Measurements from ENCODE around the gene OR2T8. TPM values are rescaled to one million over a fixed set of nuclear protein-coding genes. Genes with fewer than 3 reads are reported as not detected.

The OR2T8 gene, protein sequence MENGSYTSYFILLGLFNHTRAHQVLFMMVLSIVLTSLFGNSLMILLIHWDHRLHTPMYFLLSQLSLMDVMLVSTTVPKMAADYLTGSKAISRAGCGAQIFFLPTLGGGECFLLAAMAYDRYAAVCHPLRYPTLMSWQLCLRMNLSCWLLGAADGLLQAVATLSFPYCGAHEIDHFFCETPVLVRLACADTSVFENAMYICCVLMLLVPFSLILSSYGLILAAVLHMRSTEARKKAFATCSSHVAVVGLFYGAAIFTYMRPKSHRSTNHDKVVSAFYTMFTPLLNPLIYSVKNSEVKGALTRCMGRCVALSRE
- not detected for polyA plus RNA-seq (2013, experiment 1 of 2)
- polyA plus RNA-seq (2013, experiment 2 of 2), result not detected

DNA sequence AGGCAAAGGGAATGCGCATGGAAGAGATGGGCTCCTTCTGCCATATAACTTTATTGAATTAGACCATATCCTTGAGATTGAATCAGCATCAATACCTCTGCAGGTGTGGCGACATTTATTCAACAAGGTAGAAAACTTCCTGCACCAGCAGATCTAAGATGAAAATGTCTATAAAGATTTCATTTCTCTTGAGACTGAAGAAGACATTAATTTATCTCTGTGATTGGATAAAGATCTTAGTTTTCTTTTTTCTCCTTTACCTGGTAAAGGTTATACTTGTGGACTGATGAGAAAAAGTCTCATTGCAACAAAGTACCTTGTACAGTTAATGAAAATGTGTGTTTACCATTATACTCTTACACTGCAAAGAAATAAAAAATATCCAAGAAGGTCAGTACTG lies at the start of gene OR2T8:
Gene OR2T8, plus strand, starts transcription at position 301 of the 400 bp plus-strand sequence. CDS start 766 bp downstream, outside the sequence.
- Histone ChIP-seq H3K36me3 (ENCODE audit: control insufficient read depth, insufficient read depth, low read length) (no peaks in the 10 kb centered on the region), H3K4me1 (ENCODE audit: control insufficient read depth, insufficient read depth, low read length, poor library complexity, severe bottlenecking) (no peaks in the 10 kb centered on the region), H3K27ac (ENCODE audit: low read depth, low read length, severe bottlenecking) (no peak within 1 kb of the TSS), H3K9me3 (ENCODE audit: control insufficient read depth, low read length) (peaks cover 30% of the 10 kb centered on the region), H3K4me3 (ENCODE audit: extremely low read depth, insufficient read depth, low read length, poor library complexity, severe bottlenecking) (no peak within 1 kb of the TSS)
- WGBS, 2 experiments (ENCODE audit: insufficient coverage in 2 of 2), result no CpG with 5 or more reads among the region's 2 CpGs

DNA sequence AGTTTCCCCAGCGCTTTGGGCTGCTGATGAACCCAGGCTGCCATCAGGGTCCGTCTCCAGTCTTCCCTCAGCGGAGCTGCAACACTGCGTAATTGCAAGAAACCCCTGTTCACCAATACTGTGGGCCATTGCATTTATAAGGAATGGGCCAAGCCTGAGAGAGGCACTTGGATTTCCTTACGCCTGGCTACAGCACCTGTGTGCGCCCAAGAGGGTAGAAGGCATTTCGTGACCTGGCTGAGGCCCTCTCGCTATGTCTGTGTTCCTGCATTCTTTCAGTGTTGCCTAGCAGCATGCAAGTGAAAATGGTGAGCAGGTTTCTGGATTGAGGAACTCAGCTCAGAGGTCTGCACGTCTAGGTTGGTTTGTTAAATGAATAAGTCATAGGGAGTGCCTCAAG lies 36.7 kb upstream of the OR2T8 start:
- H3K27ac ChIP-seq (ENCODE audit: low read depth, low read length, severe bottlenecking), result no peak overlapping the region
- WGBS, 2 experiments (ENCODE audit: insufficient coverage in 2 of 2), result 77 to 80% methylated on average over 6 to 7 of the region's 9 CpGs
- peaks cover 28% of the 10 kb centered on the region for H3K9me3 ChIP-seq (ENCODE audit: control insufficient read depth, low read length)
- H3K36me3 ChIP-seq (ENCODE audit: control insufficient read depth, insufficient read depth, low read length), result no peaks in the 10 kb centered on the region
- H3K4me1 ChIP-seq (ENCODE audit: control insufficient read depth, insufficient read depth, low read length, poor library complexity, severe bottlenecking), result no peaks in the 10 kb centered on the region
- no peak overlapping the region for H3K4me3 ChIP-seq (ENCODE audit: extremely low read depth, insufficient read depth, low read length, poor library complexity, severe bottlenecking)

DNA sequence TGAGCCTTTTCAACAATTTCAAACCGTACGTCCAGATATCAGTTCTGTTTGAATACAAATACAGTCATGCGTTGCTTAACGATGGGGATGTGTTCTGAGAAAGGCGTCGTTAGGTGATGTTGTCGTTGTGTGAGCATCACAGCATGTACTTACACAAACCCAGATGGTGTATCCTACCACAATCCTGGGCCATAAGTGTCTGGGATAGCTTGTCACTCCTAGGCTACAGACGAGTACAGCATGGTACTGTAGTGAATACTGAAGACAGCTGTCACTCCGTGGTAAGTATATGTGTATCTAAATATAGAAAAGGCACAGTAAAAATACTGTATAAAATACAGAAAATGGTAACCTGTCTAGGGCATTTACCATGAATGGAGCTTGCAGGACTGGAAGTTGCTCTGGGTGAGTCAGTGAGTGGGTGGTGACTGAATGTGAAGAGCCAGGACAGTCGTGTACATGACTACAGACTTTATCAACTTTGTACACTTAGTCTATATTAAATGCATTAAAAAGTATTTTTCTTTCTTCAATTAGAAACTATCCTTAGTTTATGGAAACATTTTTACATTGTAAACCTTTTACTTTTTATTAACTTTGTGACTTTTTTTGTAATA lies 35.1 kb upstream of the OR2T8 start:
- H3K36me3 ChIP-seq (ENCODE audit: control insufficient read depth, insufficient read depth, low read length), result no peaks in the 10 kb centered on the region
- peaks cover 22% of the 10 kb centered on the region for H3K9me3 ChIP-seq (ENCODE audit: control insufficient read depth, low read length)
- WGBS, 2 experiments (ENCODE audit: insufficient coverage in 2 of 2), result 83 to 91% methylated on average over 2 to 7 of the region's 10 CpGs

DNA sequence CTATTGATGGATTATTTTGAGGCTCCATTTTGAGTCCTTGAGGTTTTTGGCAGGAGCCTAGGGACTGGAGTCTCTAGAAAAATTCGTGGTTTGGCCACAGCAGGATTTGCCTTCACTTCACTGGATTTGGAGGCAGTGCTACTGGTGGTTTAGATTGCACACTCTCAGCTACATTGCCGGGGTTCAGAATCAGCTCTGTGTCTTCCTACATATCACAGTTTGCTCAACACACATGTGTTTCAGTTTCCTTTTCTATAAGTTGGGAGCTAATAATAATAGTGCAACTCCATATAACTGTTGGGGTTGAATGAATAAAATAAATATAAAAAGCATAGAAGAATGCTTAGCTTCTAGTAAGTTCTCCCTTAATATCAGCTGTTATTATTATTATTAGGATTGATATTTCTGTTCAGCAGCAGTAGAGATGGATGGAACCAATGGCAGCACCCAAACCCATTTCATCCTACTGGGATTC lies 24.9 kb upstream of the OR2T8 start, which contains the start of gene OR2W3:
Gene OR2W3, plus strand, starts transcription at position 425 of the 475 bp plus-strand sequence. Its CDS starts 0 bp downstream, at position 425.
- H3K27ac ChIP-seq (ENCODE audit: low read depth, low read length, severe bottlenecking), result no peak within 1 kb of the TSS
- H3K9me3 ChIP-seq (ENCODE audit: control insufficient read depth, low read length), result peaks cover 25% of the 10 kb centered on the region
- H3K36me3 ChIP-seq (ENCODE audit: control insufficient read depth, insufficient read depth, low read length), result no peaks in the 10 kb centered on the region
- no peak within 1 kb of the TSS for H3K4me3 ChIP-seq (ENCODE audit: extremely low read depth, insufficient read depth, low read length, poor library complexity, severe bottlenecking)
- WGBS, 2 experiments (ENCODE audit: insufficient coverage in 2 of 2), result no CpG with 5 or more reads among the region's 2 CpGs
- H3K4me1 ChIP-seq (ENCODE audit: control insufficient read depth, insufficient read depth, low read length, poor library complexity, severe bottlenecking), result no peaks in the 10 kb centered on the region

More for the DNA sequence above, 35.1 kb upstream of the OR2T8 start:
- no peak overlapping the region for H3K27ac ChIP-seq (ENCODE audit: low read depth, low read length, severe bottlenecking)
- H3K4me3 ChIP-seq (ENCODE audit: extremely low read depth, insufficient read depth, low read length, poor library complexity, severe bottlenecking), result no peak overlapping the region
- H3K4me1 ChIP-seq (ENCODE audit: control insufficient read depth, insufficient read depth, low read length, poor library complexity, severe bottlenecking), result no peaks in the 10 kb centered on the region

DNA sequence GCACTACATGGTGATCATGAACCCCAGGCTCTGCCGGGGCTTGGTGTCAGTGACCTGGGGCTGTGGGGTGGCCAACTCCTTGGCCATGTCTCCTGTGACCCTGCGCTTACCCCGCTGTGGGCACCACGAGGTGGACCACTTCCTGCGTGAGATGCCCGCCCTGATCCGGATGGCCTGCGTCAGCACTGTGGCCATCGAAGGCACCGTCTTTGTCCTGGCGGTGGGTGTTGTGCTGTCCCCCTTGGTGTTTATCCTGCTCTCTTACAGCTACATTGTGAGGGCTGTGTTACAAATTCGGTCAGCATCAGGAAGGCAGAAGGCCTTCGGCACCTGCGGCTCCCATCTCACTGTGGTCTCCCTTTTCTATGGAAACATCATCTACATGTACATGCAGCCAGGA lies 24.1 kb upstream of the OR2T8 start:
- Histone ChIP-seq H3K9me3 (ENCODE audit: control insufficient read depth, low read length) (peaks cover 25% of the 10 kb centered on the region), H3K36me3 (ENCODE audit: control insufficient read depth, insufficient read depth, low read length) (no peaks in the 10 kb centered on the region), H3K4me3 (ENCODE audit: extremely low read depth, insufficient read depth, low read length, poor library complexity, severe bottlenecking) (no peak overlapping the region), H3K4me1 (ENCODE audit: control insufficient read depth, insufficient read depth, low read length, poor library complexity, severe bottlenecking) (no peaks in the 10 kb centered on the region), H3K27ac (ENCODE audit: low read depth, low read length, severe bottlenecking) (no peak overlapping the region)
- WGBS, 2 experiments (ENCODE audit: insufficient coverage in 2 of 2), result 77 to 84% methylated on average over 12 of the region's 14 CpGs

DNA sequence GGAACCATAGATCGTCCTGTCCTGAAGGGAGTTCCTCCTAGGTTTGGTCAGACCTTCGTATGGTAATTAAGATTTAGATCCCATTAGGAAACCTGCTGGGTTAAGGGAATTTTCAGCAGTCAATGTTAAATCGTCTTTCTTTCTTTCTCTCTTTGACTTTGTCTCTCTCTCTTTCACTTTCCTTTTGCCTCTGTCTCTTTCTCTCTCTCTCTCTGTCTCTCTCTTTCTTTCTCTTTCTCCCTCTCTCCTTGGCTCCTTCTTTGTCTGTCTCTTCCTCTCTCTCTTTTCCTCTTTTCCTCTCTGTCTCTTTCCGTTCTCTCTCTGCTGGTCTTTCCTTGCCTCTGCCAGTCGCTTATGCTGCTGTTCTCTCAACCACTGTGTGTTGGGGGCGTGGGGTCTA lies 15.9 kb upstream of the OR2T8 start:
- H3K4me3 ChIP-seq (ENCODE audit: extremely low read depth, insufficient read depth, low read length, poor library complexity, severe bottlenecking), result no peak overlapping the region
- WGBS, 2 experiments (ENCODE audit: insufficient coverage in 2 of 2), result 43 to 50% methylated on average over 1 of the region's 6 CpGs
- H3K36me3 ChIP-seq (ENCODE audit: control insufficient read depth, insufficient read depth, low read length), result no peaks in the 10 kb centered on the region
- no peak overlapping the region for H3K27ac ChIP-seq (ENCODE audit: low read depth, low read length, severe bottlenecking)
- H3K9me3 ChIP-seq (ENCODE audit: control insufficient read depth, low read length), result peaks cover 24% of the 10 kb centered on the region
- H3K4me1 ChIP-seq (ENCODE audit: control insufficient read depth, insufficient read depth, low read length, poor library complexity, severe bottlenecking), result no peaks in the 10 kb centered on the region

DNA sequence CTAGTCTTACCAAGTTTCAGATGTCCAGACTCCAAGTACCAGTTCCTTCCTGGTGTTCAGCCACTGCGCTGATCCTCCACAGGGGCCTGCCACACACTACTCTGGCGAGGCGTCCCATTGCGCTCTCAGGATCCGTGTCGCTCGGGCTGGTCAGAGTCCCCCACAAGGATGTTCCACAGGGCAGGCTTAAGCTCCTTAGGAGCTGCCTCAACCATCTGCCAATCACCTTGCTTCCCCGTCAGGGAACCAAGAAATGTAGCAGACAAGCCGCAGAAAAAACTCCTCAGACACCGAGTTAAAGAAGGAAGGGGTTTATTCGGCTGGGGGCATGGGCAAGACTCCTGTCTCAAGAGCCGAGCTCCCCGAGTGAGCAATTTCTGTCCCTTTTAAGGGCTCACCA lies 14.9 kb upstream of the OR2T8 start:
- no peaks in the 10 kb centered on the region for H3K4me1 ChIP-seq (ENCODE audit: control insufficient read depth, insufficient read depth, low read length, poor library complexity, severe bottlenecking)
- H3K4me3 ChIP-seq (ENCODE audit: extremely low read depth, insufficient read depth, low read length, poor library complexity, severe bottlenecking), result no peak overlapping the region
- no peak overlapping the region for H3K27ac ChIP-seq (ENCODE audit: low read depth, low read length, severe bottlenecking)
- peaks cover 24% of the 10 kb centered on the region for H3K9me3 ChIP-seq (ENCODE audit: control insufficient read depth, low read length)
- no peaks in the 10 kb centered on the region for H3K36me3 ChIP-seq (ENCODE audit: control insufficient read depth, insufficient read depth, low read length)
- 88 to 92% methylated on average over 7 to 9 of the region's 13 CpGs for WGBS, 2 experiments (ENCODE audit: insufficient coverage in 2 of 2)

DNA sequence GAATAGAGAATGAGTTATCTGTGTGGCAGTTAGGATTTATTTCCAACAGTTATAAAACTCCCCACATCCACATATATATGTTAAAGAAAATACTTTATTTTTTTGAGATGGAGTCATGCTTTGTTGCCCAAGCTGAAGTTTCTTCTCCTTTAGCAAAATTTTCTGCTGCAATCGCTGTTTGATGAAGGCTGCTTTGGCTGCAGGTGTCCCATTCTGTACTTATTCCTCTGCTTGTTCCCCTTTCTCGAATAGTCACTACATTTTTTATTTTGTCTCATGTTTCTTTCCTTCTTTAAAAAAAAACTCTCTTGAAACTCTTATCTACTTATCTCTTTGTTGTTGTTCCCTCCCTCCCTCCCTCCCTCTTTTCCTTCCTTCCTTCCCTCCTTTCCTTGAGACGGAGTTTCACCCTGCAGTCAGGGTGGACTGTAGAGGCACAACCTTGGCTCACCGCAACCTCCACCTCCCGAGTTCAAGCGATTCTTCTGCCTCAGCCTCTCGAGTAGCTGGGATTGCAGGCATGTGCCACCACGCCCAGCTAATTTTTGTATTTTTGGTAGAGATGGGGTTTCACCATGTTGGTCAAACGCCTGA lies 14.0 kb upstream of the OR2T8 start:
- H3K4me1 ChIP-seq (ENCODE audit: control insufficient read depth, insufficient read depth, low read length, poor library complexity, severe bottlenecking), result no peaks in the 10 kb centered on the region
- H3K4me3 ChIP-seq (ENCODE audit: extremely low read depth, insufficient read depth, low read length, poor library complexity, severe bottlenecking), result no peak overlapping the region
- WGBS, 2 experiments (ENCODE audit: insufficient coverage in 2 of 2), result 68 to 78% methylated on average over 2 to 3 of the region's 9 CpGs
- no peaks in the 10 kb centered on the region for H3K36me3 ChIP-seq (ENCODE audit: control insufficient read depth, insufficient read depth, low read length)
- H3K27ac ChIP-seq (ENCODE audit: low read depth, low read length, severe bottlenecking), result no peak overlapping the region
- H3K9me3 ChIP-seq (ENCODE audit: control insufficient read depth, low read length), result peaks cover 32% of the 10 kb centered on the region

DNA sequence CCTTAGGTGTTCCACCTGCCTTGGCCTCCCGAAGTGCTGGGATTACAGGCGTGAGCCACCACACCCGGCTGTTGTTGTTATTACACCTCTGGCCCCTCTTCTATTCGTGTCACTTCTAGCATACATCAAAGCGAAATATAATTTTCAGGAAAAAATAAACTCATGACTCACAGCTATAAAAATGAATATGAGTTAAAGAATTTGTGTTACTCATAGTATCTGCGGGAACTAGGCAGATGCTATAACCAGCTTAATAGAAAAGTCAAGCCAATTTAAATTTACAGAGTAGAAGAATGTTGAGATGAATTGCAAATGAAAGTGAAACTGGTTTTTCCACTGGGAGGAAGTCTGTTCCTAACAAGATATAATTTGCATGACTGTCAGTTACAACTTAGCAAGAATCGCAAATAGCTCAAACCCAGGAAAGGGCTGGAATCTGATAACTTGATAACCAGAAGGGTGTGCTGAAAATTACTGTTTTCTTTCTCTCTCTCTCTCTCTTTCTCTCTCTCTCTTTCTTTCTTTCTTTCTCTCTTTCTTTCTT lies 13.5 kb upstream of the OR2T8 start:
- Histone ChIP-seq H3K4me3 (ENCODE audit: extremely low read depth, insufficient read depth, low read length, poor library complexity, severe bottlenecking) (no peak overlapping the region), H3K36me3 (ENCODE audit: control insufficient read depth, insufficient read depth, low read length) (no peaks in the 10 kb centered on the region), H3K4me1 (ENCODE audit: control insufficient read depth, insufficient read depth, low read length, poor library complexity, severe bottlenecking) (no peaks in the 10 kb centered on the region), H3K27ac (ENCODE audit: low read depth, low read length, severe bottlenecking) (no peak overlapping the region), H3K9me3 (ENCODE audit: control insufficient read depth, low read length) (peaks cover 34% of the 10 kb centered on the region)
- WGBS, 2 experiments (ENCODE audit: insufficient coverage in 2 of 2), result no CpG with 5 or more reads among the region's 7 CpGs

DNA sequence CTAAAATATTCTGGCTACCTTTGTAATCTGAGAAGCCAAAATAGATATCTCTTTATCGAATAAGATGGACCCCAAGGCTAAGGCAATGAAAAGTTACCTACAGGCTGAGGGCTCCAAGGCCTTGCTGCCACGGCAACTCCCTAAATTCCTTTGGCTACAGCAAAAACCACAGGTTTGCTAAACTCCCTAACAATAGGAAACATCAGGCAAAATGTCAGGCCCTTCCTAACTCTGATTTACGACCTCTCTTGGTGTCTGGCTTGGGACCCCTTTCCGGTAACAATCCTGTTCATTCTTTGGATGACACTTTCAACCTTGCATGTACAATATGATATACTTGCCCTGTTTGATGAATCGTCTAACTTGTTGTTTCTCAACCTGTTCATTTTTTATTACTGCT lies 11.3 kb upstream of the OR2T8 start:
- Histone ChIP-seq H3K4me3 (ENCODE audit: extremely low read depth, insufficient read depth, low read length, poor library complexity, severe bottlenecking) (no peak overlapping the region), H3K36me3 (ENCODE audit: control insufficient read depth, insufficient read depth, low read length) (no peaks in the 10 kb centered on the region), H3K9me3 (ENCODE audit: control insufficient read depth, low read length) (peaks cover 44% of the 10 kb centered on the region), H3K27ac (ENCODE audit: low read depth, low read length, severe bottlenecking) (no peak overlapping the region), H3K4me1 (ENCODE audit: control insufficient read depth, insufficient read depth, low read length, poor library complexity, severe bottlenecking) (no peaks in the 10 kb centered on the region)
- WGBS, 2 experiments (ENCODE audit: insufficient coverage in 2 of 2), result 68 to 73% methylated on average over 4 to 5 of the region's 5 CpGs

All from mesodermal cell (in vitro differentiated cells).